K562 (cell line): ENCODE data around the gene GLI3. TPM values are rescaled to one million over a fixed set of nuclear protein-coding genes. Genes with fewer than 3 reads are reported as not detected.

Source experiments
- ATAC-seq: fragments of 200-7000 bp; cut with Tn5 transposase; 3 replicates; pipeline ENCODE4 v1.9.1; 2020; ENCODE audit warnings: moderate library complexity
- BruUV-seq: library from RNA; stranded (reverse); fragments of 400-500 nt; replicated peaks from 2 replicates; lab custom pipeline; 2021; lab: Mats Ljungman, UMichigan
- CTCF ChIA-PET: fragments of 300-600 bp; formaldehyde crosslinking; extraction: SDS; loops from one replicate; lab custom pipeline; 2021; ENCODE audit warnings: low intra/inter-chr PET ratio; lab: Yijun Ruan, JAX
- POLR2A ChIA-PET: fragments of 300-600, 350-650 bp; sonication (Branson Sonifier 250); formaldehyde crosslinking; extraction: SDS; loops from one replicate; lab custom pipeline; 2021; ENCODE audit warnings: antibody characterized with exemption, inconsistent platforms; lab: Yijun Ruan, JAX
- DNase-seq, 4 experiments: peaks; one replicate each; pipeline versions ENCODE4 v3.0.0 to v3.0.0-alpha.2; 2011 to 2018; ENCODE audit warnings: low spot score in 3 of 4, mixed read lengths in 3 of 4; ENCODE audit errors: extremely low read depth in 1 of 4
- FAIRE-seq: peaks from 2 replicates; lab custom pipeline; 2011; peaks lifted over from hg19 to GRCh38; lab: Jason Lieb, UNC
- H2AFZ ChIP-seq: 2 replicates; pipeline ENCODE4 v1.6.0; 2011; ENCODE audit warnings: low read depth, low read length, control low read depth, inconsistent platforms
- H3K27ac ChIP-seq: fragments of 200-600 bp; 3 replicates; pipeline ENCODE4 v1.8.0; 2011; ENCODE audit warnings: low read depth, mild to moderate bottlenecking, control low read depth, inconsistent platforms, low read length, moderate library complexity, mixed read lengths; ENCODE audit errors: extremely low read depth
- H3K27me3 ChIP-seq, 2 experiments: fragments of 300-600 bp in 1 of 2; 2 replicates in 1 of 2; 3 replicates in 1 of 2; pipeline versions ENCODE4 v1.6.0 to v1.8.0; 2011; ENCODE audit warnings: inconsistent platforms in 2 of 2, low read length in 2 of 2, mild to moderate bottlenecking in 1 of 2, mixed read lengths in 1 of 2, moderate library complexity in 1 of 2; ENCODE audit not compliant: control insufficient read depth in 2 of 2, insufficient read depth in 2 of 2
- H3K36me3 ChIP-seq: fragments of 300-600 bp; 3 replicates; pipeline ENCODE4 v1.8.0; 2011; ENCODE audit warnings: mild to moderate bottlenecking, low read length, inconsistent platforms; ENCODE audit not compliant: control insufficient read depth, insufficient read depth
- H3K4me1 ChIP-seq, 2 experiments: fragments of 200-600 bp in 1 of 2; replicated peaks in 1 of 2; 2 replicates in 1 of 2; 3 replicates in 1 of 2; pipeline versions ENCODE4 v1.5.1 to v1.8.0; 2011; ENCODE audit warnings: inconsistent platforms in 2 of 2, low read length in 2 of 2, mild to moderate bottlenecking in 1 of 2, mixed read lengths in 1 of 2, moderate library complexity in 1 of 2; ENCODE audit not compliant: control insufficient read depth in 2 of 2, insufficient read depth in 2 of 2
- H3K4me2 ChIP-seq: 2 replicates; pipeline ENCODE4 v1.6.1; 2011; ENCODE audit warnings: low read length, control low read depth, inconsistent platforms, mixed read lengths; ENCODE audit not compliant: insufficient read depth
- H3K4me3 ChIP-seq: fragments of 200-600 bp; sonication (generic), shearing (Covaris generic); 2 replicates; pipeline ENCODE4 v1.5.1; 2016; ENCODE audit warnings: control low read depth, inconsistent platforms
- H3K79me2 ChIP-seq: fragments of 200-600 bp; 3 replicates; pipeline ENCODE4 v1.8.0; 2011; ENCODE audit warnings: low read length, inconsistent platforms; ENCODE audit not compliant: control insufficient read depth, insufficient read depth
- H3K9ac ChIP-seq, 2 experiments: 2 replicates each; pipeline versions ENCODE4 v1.6.0 to v1.6.1; 2011; ENCODE audit warnings: low read depth in 2 of 2, low read length in 2 of 2, control low read depth in 1 of 2, inconsistent platforms in 1 of 2, mild to moderate bottlenecking in 1 of 2, mixed read lengths in 1 of 2; ENCODE audit not compliant: insufficient read depth in 1 of 2
- H3K9me1 ChIP-seq: one replicate; pipeline ENCODE4 v1.6.0; 2011; ENCODE audit warnings: inconsistent platforms, mild to moderate bottlenecking, low read length, moderate library complexity; ENCODE audit not compliant: control insufficient read depth, insufficient read depth
- H3K9me3 ChIP-seq: replicated peaks from 2 replicates; pipeline ENCODE4 v1.5.1; 2011; ENCODE audit warnings: low read depth, low read length, inconsistent platforms; ENCODE audit not compliant: control insufficient read depth, insufficient read depth
- H4K20me1 ChIP-seq: replicated peaks from 2 replicates; pipeline ENCODE4 v1.6.1; 2011; ENCODE audit warnings: low read length, inconsistent platforms, mixed read lengths; ENCODE audit not compliant: control insufficient read depth, insufficient read depth
- BCOR ChIP-seq: fragments of 450-650 bp; IDR thresholded peaks from 2 replicates; pipeline ENCODE4 v1.6.1; 2016
- GABPB2 ChIP-seq: fragments of 250-450 bp; sonication (Bioruptor Pico); conservative IDR thresholded peaks from 2 replicates; pipeline ENCODE4 v1.5.1; 2021; ENCODE audit warnings: mild to moderate bottlenecking
- NCOA6 ChIP-seq: fragments of 450-650 bp; IDR thresholded peaks from 2 replicates; pipeline ENCODE4 v1.6.1; 2017; ENCODE audit warnings: mild to moderate bottlenecking
- PURB ChIP-seq: sonication (generic); formaldehyde crosslinking; IDR thresholded peaks from 2 replicates; pipeline ENCODE4 v1.9.0; 2021; ENCODE audit warnings: low read depth, mild to moderate bottlenecking, missing genetic modification reagents
- SREBF1 ChIP-seq: fragments of 150-350 bp; IDR thresholded peaks from 2 replicates; pipeline ENCODE4 v1.6.1; 2014; ENCODE audit warnings: antibody characterized with exemption, low read depth, low read length, borderline replicate concordance
- TARDBP ChIP-seq: fragments of 450-650 bp; IDR thresholded peaks from 2 replicates; pipeline ENCODE4 v1.6.1; 2016
- ZBTB5 ChIP-seq: fragments of 450-650 bp; IDR thresholded peaks from 2 replicates; pipeline ENCODE4 v1.6.1; 2017; ENCODE audit warnings: antibody characterized with exemption
- WGBS: fragments of 100-300 bp; shearing (Covaris generic); methylation state at CpG from one replicate; pipeline ENCODE4 v1.1.6; 2016; ENCODE audit warnings: low coverage, mixed read lengths; ENCODE audit not compliant: insufficient coverage; ENCODE audit errors: missing lambda C conversion rate; 5-methylcytosine and 5-hydroxymethylcytosine counted together
- in situ Hi-C: fragments of 300-500 bp; cut with MboI; formaldehyde crosslinking; loops from 4 replicates; pipeline ENCODE4 v1.15.0; 2018; ENCODE audit warnings: inconsistent platforms, mixed read lengths
- intact Hi-C: fragments of 100-400 bp; cut with micrococcal nuclease; formaldehyde crosslinking; loops from 2 replicates; pipeline ENCODE4 v1.14.2; 2022
- polyA plus RNA-seq, 8 experiments: library from polyadenylated mRNA; depleted of rRNA in 4 of 8; stranded (reverse) in 5 of 8; unstranded in 3 of 8; fragments of >200 nt; fragmentation: Nextera tagmentation in 2 of 8; fragmentation: Illumina TruSeq in 1 of 8; extraction: Ambion mirVana in 2 of 8; extraction: Trizol in 1 of 8; gene quantifications; 2 replicates each; pipeline versions ENCODE4 v1.2.1 to v1.2.3, GENCODE V29; 2011 to 2014; ENCODE audit warnings: inconsistent platforms in 1 of 8, missing spikeins in 1 of 8
- total RNA-seq, 7 experiments: library from RNA; depleted of rRNA in 6 of 7; stranded (reverse); fragments of >200 nt in 6 of 7; fragmentation: Illumina TruSeq in 2 of 7; extraction: Trizol in 2 of 7; gene quantifications; 2 replicates each; pipeline versions ENCODE4 v1.2.1 to v1.2.3, GENCODE V29; 2011 to 2021; ENCODE audit warnings: low replicate concordance in 1 of 7

GLI3 gene
- total and polyA plus RNA-seq, 9 of the 15 experiments (the other 6 are each of a cell fraction or from before 2014, with no cell fraction given): 0.01 to 0.18 (median 0.07) TPM; not detected in 6

GRCh38 chr7:42198974-42199668, 37.9 kb downstream of the GLI3 start:
- H3K27ac ChIP-seq: no peak overlapping the region
- H2AFZ ChIP-seq: no peak overlapping the region
- H3K4me2 ChIP-seq: no peak overlapping the region
- POLR2A ChIA-PET: no interaction called here
- BruUV-seq: no TSS peak
- no peaks in the 10 kb centered on the region for H3K9me3 ChIP-seq
- H3K4me1 ChIP-seq: no peaks in the 10 kb centered on the region
- H3K36me3 ChIP-seq: no peaks in the 10 kb centered on the region
- DNase-seq (no peak), FAIRE-seq (no peak), ATAC-seq (no peak)
- peaks cover 3 to 9% of the 10 kb centered on the region in 2 experiments; a peak in 2 of 5 replicates for H3K27me3 ChIP-seq
- intact Hi-C loops: no loop called here
- CTCF ChIA-PET: no interaction called here
- no peak overlapping the region for H3K9ac ChIP-seq
- in situ Hi-C loops: no loop called here
- WGBS: 0% methylated on average over 8 of the region's 8 CpGs
- H4K20me1 ChIP-seq: no peaks in the 10 kb centered on the region
- H3K9me1 ChIP-seq: no peaks in the 10 kb centered on the region
- TF ChIP-seq SREBF1 (no peak), NCOA6 (no peak), TARDBP (no peak)
- H3K79me2 ChIP-seq: no peaks in the 10 kb centered on the region
- no peak overlapping the region for H3K4me3 ChIP-seq

DNA sequence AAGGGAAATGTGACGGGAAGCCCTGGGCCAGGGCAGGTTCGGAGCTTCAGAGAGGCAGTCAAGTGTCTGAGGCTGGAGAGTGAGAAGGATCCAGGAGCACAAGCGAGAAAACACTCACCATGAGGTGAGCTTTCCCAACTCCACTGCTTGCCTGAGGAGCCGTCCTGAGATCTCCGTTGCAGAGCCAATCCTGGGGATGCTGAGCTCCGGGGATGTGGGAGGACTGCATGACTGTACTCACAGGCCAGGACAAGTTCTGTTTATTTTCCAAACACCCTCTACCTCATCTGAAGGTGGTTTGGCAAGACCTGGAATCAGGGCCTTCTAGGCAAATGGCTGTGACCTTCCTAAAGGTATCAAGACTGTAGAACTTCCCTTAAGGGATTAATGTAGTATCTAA, 38.7 kb downstream of the GLI3 start:
- H3K9ac ChIP-seq: no peak overlapping the region
- ATAC-seq (no peak), DNase-seq (no peak), FAIRE-seq (no peak)
- H3K4me1 ChIP-seq: no peaks in the 10 kb centered on the region
- no peak overlapping the region for H3K4me2 ChIP-seq
- no peak overlapping the region for H3K4me3 ChIP-seq
- no peaks in the 10 kb centered on the region for H4K20me1 ChIP-seq
- H3K27ac ChIP-seq: no peak overlapping the region
- intact Hi-C loops: no loop called here
- H3K9me1 ChIP-seq: no peaks in the 10 kb centered on the region
- H2AFZ ChIP-seq: no peak overlapping the region
- H3K27me3 ChIP-seq: peaks cover 3 to 9% of the 10 kb centered on the region in 2 experiments; a peak in 2 of 5 replicates
- in situ Hi-C loops: no loop called here
- CTCF ChIA-PET: no interaction called here
- no peak for TF ChIP-seq ZBTB5
- TF ChIP-seq GABPB2 (CRISPR knock-in tag): no peak
- TF ChIP-seq PURB: no peak
- no peak for TF ChIP-seq BCOR
- no peaks in the 10 kb centered on the region for H3K36me3 ChIP-seq
- H3K79me2 ChIP-seq: no peaks in the 10 kb centered on the region
- POLR2A ChIA-PET: no interaction called here
- WGBS: 1% methylated on average over 6 of the region's 6 CpGs
- BruUV-seq: no TSS peak
- H3K9me3 ChIP-seq: no peaks in the 10 kb centered on the region
